ENCODE results near the gene RPS6KL1.

RPS6KL1 gene

DNA sequence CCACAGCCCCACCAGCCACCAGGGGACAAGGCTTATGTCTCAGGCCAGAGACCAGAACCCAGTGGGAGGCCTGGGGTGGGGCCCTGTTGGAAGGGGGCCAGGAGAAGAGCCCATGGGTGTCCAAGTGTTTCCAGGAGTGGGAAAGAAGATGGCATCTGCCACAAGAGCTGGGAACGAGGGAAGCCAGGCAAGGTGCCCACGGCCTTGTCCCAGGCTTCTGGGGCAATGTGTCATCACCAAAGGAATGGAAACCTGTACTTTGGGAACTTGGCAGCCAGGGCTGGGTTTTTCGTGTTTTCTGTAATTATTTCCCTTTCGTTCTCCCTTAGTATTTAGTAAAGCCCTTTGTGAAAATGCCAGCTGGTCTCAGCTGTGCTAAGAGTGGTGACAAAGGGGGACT lies 37.7 kb upstream of the RPS6KL1 start:
- POLR2A ChIA-PET: no interaction called here
- no peak for TF ChIP-seq FOXK2 (IDR thresholded peaks at IDR 0.05)
- TF ChIP-seq FOXM1 (IDR thresholded peaks at IDR 0.05; ENCODE audit: borderline replicate concordance): no peak
- TF ChIP-seq TARDBP (IDR thresholded peaks at IDR 0.05): no peak
- TF ChIP-seq BHLHE40 (IDR thresholded peaks at IDR 0.05; ENCODE audit: borderline replicate concordance): no peak
- TF ChIP-seq, protein P1, sequence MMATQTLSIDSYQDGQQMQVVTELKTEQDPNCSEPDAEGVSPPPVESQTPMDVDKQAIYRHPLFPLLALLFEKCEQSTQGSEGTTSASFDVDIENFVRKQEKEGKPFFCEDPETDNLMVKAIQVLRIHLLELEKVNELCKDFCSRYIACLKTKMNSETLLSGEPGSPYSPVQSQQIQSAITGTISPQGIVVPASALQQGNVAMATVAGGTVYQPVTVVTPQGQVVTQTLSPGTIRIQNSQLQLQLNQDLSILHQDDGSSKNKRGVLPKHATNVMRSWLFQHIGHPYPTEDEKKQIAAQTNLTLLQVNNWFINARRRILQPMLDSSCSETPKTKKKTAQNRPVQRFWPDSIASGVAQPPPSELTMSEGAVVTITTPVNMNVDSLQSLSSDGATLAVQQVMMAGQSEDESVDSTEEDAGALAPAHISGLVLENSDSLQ (IDR thresholded peaks at IDR 0.05): no peak
- TF ChIP-seq ARNT (IDR thresholded peaks at IDR 0.05): no peak
- no peak for TF ChIP-seq HDGF (IDR thresholded peaks at IDR 0.05; ENCODE audit: borderline replicate concordance)
- no peak for TF ChIP-seq SUZ12 (IDR thresholded peaks at IDR 0.05)
- no peak for TF ChIP-seq CTBP1 (IDR thresholded peaks at IDR 0.05; ENCODE audit: borderline replicate concordance)
- TF ChIP-seq ZNF384 (IDR thresholded peaks at IDR 0.05): no peak
- no peak for TF ChIP-seq NFRKB (IDR thresholded peaks at IDR 0.05)
- no peak for TF ChIP-seq LEF1 (IDR thresholded peaks at IDR 0.05; ENCODE audit: borderline replicate concordance)
- TF ChIP-seq ELF4 (IDR thresholded peaks at IDR 0.05): no peak
- no peak for TF ChIP-seq SP1 (IDR thresholded peaks at IDR 0.05)
- TF ChIP-seq L3MBTL2 (conservative IDR thresholded peaks at IDR 0.05): no peak
- TF ChIP-seq FOXA1 (IDR thresholded peaks at IDR 0.05): no peak
- no peak for DNase-seq (ENCODE audit: extremely low spot score)
- CTCF ChIA-PET: no interaction called here

DNA sequence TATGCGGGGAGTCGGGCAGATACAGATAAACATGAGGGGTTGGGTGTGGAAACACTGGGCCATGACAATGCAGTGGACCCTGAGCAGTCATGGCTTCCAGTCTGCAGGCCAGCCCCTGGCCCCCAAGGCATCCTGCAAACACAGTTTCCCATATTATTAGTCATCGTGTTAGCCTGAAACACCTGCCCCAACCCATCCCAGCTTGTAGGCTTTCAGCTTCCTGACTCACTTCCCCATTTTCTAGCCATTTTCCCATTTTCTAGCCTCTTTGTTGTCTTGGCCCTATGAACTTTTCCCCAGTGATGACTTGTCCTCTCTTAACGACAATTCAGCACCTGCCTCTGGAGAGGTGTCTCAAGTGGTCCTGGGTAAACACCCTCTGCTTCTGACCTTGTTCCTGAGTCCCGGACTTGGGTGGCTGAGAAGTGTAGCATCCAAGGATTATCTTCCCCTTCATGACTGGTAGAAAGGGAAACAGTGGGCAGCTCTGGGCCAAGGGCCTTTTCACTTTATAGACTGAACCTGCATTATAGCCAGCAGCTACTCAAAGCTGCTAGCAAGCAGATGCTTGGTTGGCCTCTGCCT lies 36.6 kb upstream of the RPS6KL1 start:
- TF ChIP-seq FOXK2 (IDR thresholded peaks at IDR 0.05) (no peak), BHLHE40 (IDR thresholded peaks at IDR 0.05; ENCODE audit: borderline replicate concordance) (no peak), SUZ12 (IDR thresholded peaks at IDR 0.05) (no peak), TARDBP (IDR thresholded peaks at IDR 0.05) (no peak), ZNF384 (IDR thresholded peaks at IDR 0.05) (no peak), SP1 (IDR thresholded peaks at IDR 0.05) (no peak), ELF4 (IDR thresholded peaks at IDR 0.05) (no peak), L3MBTL2 (conservative IDR thresholded peaks at IDR 0.05) (no peak), LEF1 (IDR thresholded peaks at IDR 0.05; ENCODE audit: borderline replicate concordance) (no peak), FOXA1 (IDR thresholded peaks at IDR 0.05) (no peak), CTBP1 (IDR thresholded peaks at IDR 0.05; ENCODE audit: borderline replicate concordance) (no peak), ARNT (IDR thresholded peaks at IDR 0.05) (no peak), NFRKB (IDR thresholded peaks at IDR 0.05) (no peak), HDGF (IDR thresholded peaks at IDR 0.05; ENCODE audit: borderline replicate concordance) (no peak), FOXM1 (IDR thresholded peaks at IDR 0.05; ENCODE audit: borderline replicate concordance) (no peak)
- TF ChIP-seq, protein P1 (IDR thresholded peaks at IDR 0.05): no peak
- ChIA-PET CTCF (interaction anchor here (0.6 kb wide), 1 partner anchor 573 kb away, joined by 3 read pairs; no protein-coding TSS in a partner anchor), POLR2A (interaction anchor here (0.8 to 1.2 kb wide), 2 partner anchors 19 to 21 kb away, joined by 3 to 4 read pairs; no protein-coding TSS in a partner anchor)
- no peak for DNase-seq (ENCODE audit: extremely low spot score)

DNA sequence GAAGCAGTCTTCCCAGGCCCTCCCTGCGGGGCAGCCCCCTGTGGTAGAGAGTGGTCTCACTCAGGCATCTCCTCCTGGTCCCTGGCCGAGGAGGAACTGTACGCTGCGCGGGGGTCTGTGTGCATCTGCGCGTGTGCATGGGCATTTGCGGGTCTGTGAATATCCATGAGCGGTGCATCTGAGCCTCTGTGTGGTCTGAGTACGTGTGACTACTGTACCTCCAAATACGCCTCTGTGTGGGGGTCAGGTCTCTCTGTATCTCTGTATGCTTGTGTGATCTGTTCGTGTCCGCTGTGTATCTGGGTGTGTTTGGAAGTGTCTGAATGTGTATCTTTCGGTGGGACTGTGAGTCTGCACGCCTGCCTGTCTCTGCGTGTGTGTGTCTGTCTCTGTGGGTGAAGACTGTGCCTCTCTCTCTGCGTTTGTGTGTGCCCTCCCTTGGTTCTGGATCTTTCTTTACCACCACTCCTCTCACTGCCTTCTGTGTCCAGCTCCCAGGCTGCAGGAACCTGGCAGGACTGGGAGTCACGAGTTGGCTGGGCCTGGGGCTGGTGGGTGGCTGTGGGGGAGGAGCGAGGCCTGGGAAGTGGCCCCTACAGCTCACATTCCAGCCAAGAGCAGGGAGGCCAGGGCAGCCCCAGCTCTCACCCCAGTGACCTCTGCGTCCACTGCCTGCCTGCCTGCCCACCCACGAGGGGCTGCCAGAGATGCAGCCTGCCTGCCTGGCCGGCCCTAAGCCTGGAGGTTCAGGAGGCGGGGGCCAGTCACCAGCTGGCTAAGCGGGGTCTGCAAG lies 33.4 kb upstream of the RPS6KL1 start:
- no peak for DNase-seq (ENCODE audit: extremely low spot score)
- ChIA-PET POLR2A (no interaction called here), CTCF (no interaction called here)
- no peak for TF ChIP-seq SP1 (IDR thresholded peaks at IDR 0.05)
- TF ChIP-seq FOXM1 (IDR thresholded peaks at IDR 0.05; ENCODE audit: borderline replicate concordance): no peak
- TF ChIP-seq BHLHE40 (IDR thresholded peaks at IDR 0.05; ENCODE audit: borderline replicate concordance): no peak
- no peak for TF ChIP-seq NFRKB (IDR thresholded peaks at IDR 0.05)
- TF ChIP-seq FOXK2 (IDR thresholded peaks at IDR 0.05): no peak
- TF ChIP-seq FOXA1 (IDR thresholded peaks at IDR 0.05): no peak
- TF ChIP-seq L3MBTL2 (conservative IDR thresholded peaks at IDR 0.05): no peak
- TF ChIP-seq, protein P1 (IDR thresholded peaks at IDR 0.05): no peak
- no peak for TF ChIP-seq SUZ12 (IDR thresholded peaks at IDR 0.05)
- no peak for TF ChIP-seq ARNT (IDR thresholded peaks at IDR 0.05)
- no peak for TF ChIP-seq TARDBP (IDR thresholded peaks at IDR 0.05)
- TF ChIP-seq LEF1 (IDR thresholded peaks at IDR 0.05; ENCODE audit: borderline replicate concordance): no peak
- TF ChIP-seq ZNF384 (IDR thresholded peaks at IDR 0.05): no peak
- no peak for TF ChIP-seq HDGF (IDR thresholded peaks at IDR 0.05; ENCODE audit: borderline replicate concordance)
- no peak for TF ChIP-seq CTBP1 (IDR thresholded peaks at IDR 0.05; ENCODE audit: borderline replicate concordance)
- no peak for TF ChIP-seq ELF4 (IDR thresholded peaks at IDR 0.05)

DNA sequence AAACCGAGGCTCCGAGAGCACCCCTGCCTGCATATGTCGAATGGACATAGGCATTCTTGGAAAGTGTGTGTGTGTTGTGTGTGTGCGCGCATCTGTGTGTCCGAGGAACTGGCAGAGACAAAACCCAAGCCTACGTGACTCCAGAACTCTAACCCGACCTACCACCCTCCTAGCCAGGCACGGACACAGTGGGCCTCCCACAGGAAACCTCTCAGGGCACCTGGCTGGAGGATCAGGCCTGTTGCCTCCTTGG lies 32.9 kb upstream of the RPS6KL1 start:
- POLR2A ChIA-PET: interaction anchor here (0.6 to 1.8 kb wide), 11 partner anchors 8 to 108 kb away, joined by 3 to 9 read pairs (median 5); partner anchors contain the start of genes ACYP1 and EIF2B2
- CTCF ChIA-PET: interaction anchor here (0.8 to 1.1 kb wide), 2 partner anchors 10 to 95 kb away, joined by 3 to 10 read pairs; no protein-coding TSS in a partner anchor
- TF ChIP-seq ELF4 (IDR thresholded peaks at IDR 0.05) (no peak), ZNF384 (IDR thresholded peaks at IDR 0.05) (no peak), FOXM1 (IDR thresholded peaks at IDR 0.05; ENCODE audit: borderline replicate concordance) (no peak), CTBP1 (IDR thresholded peaks at IDR 0.05; ENCODE audit: borderline replicate concordance) (no peak), FOXA1 (IDR thresholded peaks at IDR 0.05) (no peak), L3MBTL2 (conservative IDR thresholded peaks at IDR 0.05) (no peak), LEF1 (IDR thresholded peaks at IDR 0.05; ENCODE audit: borderline replicate concordance) (no peak)
- no peak for DNase-seq (ENCODE audit: extremely low spot score)

DNA sequence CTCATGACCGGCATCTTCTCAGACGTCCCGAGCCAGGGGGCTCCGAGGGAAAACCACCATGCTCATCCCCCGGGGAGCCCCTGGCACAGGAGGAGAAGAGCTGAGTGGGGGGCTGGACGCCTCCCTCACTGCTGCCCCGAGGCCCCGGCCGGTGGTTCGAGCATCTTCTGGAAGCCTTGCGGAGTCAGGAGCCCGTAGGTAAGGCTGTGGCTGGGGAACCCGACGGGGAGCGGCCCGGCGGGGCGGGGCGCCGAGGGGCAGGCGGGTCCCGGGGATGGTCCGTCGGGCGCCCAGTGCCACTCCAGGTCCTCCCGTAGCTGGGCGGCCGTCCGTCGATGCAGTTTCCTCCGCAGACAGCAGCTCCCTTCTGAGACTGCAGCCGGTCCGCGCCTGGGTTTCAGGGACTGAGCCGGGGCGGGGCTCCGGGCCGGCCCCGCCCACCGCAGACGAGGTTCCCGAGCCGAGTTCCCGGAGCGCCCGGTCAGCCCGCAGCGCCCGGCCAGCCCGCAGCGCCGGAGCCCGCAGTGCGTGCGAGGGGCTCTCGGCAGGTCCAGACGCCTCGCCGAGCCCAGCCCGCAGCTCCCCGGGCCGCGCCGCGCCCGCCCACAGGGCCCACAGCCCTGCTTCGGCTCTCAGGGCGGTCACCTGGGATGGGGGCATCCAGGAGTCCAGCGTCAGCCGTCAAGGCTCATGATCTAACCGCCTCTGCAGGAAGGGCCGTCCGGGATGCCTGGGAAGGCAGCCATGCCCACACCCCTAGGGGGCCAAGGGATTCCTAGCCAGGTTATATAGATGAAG lies 32.4 kb upstream of the RPS6KL1 start, which contains the start of gene PGF:
PGF (minus strand) TSS at position 369 of the 798 bp plus-strand sequence; CDS start at position 14, 355 bp downstream.
- POLR2A ChIA-PET: interaction anchor here (0.6 to 1.8 kb wide), 15 partner anchors 8 to 116 kb away, joined by 3 to 9 read pairs (median 4); partner anchors contain the start of genes ACYP1, EIF2B2 and RPS6KL1
- TF ChIP-seq ZNF384 (IDR thresholded peaks at IDR 0.05) (no peak), CTBP1 (IDR thresholded peaks at IDR 0.05; ENCODE audit: borderline replicate concordance) (no peak), FOXM1 (IDR thresholded peaks at IDR 0.05; ENCODE audit: borderline replicate concordance) (no peak), SP1 (IDR thresholded peaks at IDR 0.05) (no peak), FOXA1 (IDR thresholded peaks at IDR 0.05) (no peak), BHLHE40 (IDR thresholded peaks at IDR 0.05; ENCODE audit: borderline replicate concordance) (no peak)
- peak; percentile 77 for DNase-seq (ENCODE audit: extremely low spot score)
- CTCF ChIA-PET: interaction anchor here (0.8 to 1.1 kb wide), 2 partner anchors 10 to 94 kb away, joined by 3 to 10 read pairs; no protein-coding TSS in a partner anchor
